Esophagus muscularis mucosa (tissue), 4 donors: ENCODE results near the gene DNM3. TPM values are rescaled to one million over a fixed set of nuclear protein-coding genes. Genes with fewer than 3 reads are reported as not detected.

Experiments used
- DNase-seq: peaks from one replicate; pipeline ENCODE4 v3.0.0-alpha.2; 2017; ENCODE audit errors: extremely low spot score
- H3K27ac ChIP-seq, 4 donors: fragments of 200-600 bp; sonication (generic); replicated peaks in 1 of 4; 1 replicate in 3 of 4; 2 replicates in 1 of 4; pipeline ENCODE4 v1.5.1; 2016 to 2019; ENCODE audit warnings: mild to moderate bottlenecking in 1 of 4
- H3K27me3 ChIP-seq, 4 donors: fragments of 200-600 bp; sonication (generic); one replicate each; pipeline versions ENCODE4 v1.5.1 to v1.6.0; 2016 to 2019
- H3K36me3 ChIP-seq, 4 donors: fragments of 200-600 bp; sonication (generic); one replicate each; pipeline ENCODE4 v1.5.1; 2016 to 2019
- H3K4me1 ChIP-seq, 4 donors: fragments of 200-600 bp; sonication (generic); one replicate each; pipeline ENCODE4 v1.5.1; 2016 to 2019
- H3K4me3 ChIP-seq, 4 donors: fragments of 200-600 bp; sonication (generic); 1 replicate in 2 of 4; 2 replicates in 2 of 4; pipeline ENCODE4 v1.5.1; 2016 to 2019; ENCODE audit warnings: mild to moderate bottlenecking in 4 of 4, moderate library complexity in 1 of 4
- H3K9me3 ChIP-seq, 4 donors: fragments of 200-600 bp; sonication (generic); 1 replicate in 3 of 4; 2 replicates in 1 of 4; pipeline ENCODE4 v1.5.1; 2016 to 2019
- CTCF ChIP-seq, 3 experiments: fragments of 200-600 bp in 2 of 3; fragments of 450-650 bp in 1 of 3; sonication (generic) in 2 of 3; IDR thresholded peaks; one replicate each; pipeline ENCODE4 v1.5.1; 2017 to 2019; ENCODE audit warnings: antibody characterized with exemption in 3 of 3, mild to moderate bottlenecking in 2 of 3, moderate library complexity in 1 of 3
- EP300 ChIP-seq: sonication (generic); formaldehyde crosslinking; IDR thresholded peaks from one replicate; pipeline ENCODE4 v1.6.1; 2017; ENCODE audit warnings: antibody characterized with exemption
- POLR2A ChIP-seq: fragments of 450-650 bp; IDR thresholded peaks from one replicate; pipeline ENCODE4 v1.6.1; 2017; ENCODE audit warnings: antibody characterized with exemption, moderate library complexity, mild to moderate bottlenecking, low read depth
- POLR2AphosphoS5 ChIP-seq, 2 donors: sonication (generic); formaldehyde crosslinking; IDR thresholded peaks; one replicate each; pipeline ENCODE4 v1.6.1; 2017; ENCODE audit warnings: antibody characterized with exemption in 2 of 2
- WGBS: methylation state at CpG from one replicate; pipeline ENCODE4 v1.1.5; 2018; 5-methylcytosine and 5-hydroxymethylcytosine counted together
- intact Hi-C: fragments of 100-400 bp; cut with DNase I; formaldehyde crosslinking; loops from one replicate; pipeline ENCODE4 v1.15.1; 2023
- total RNA-seq, 4 donors: library from RNA; depleted of rRNA; stranded (reverse); fragments of >200 nt; gene quantifications; one replicate each; pipeline versions ENCODE4 v1.1.0 to v1.2.1, GENCODE V29; 2016

DNM3 gene
- total RNA-seq, 4 donors from 2014 or later, result 3.3 to 6.4 (median 3.9) TPM

GRCh38 chr1:171995573-171995972, 154.3 kb downstream of the DNM3 start:
- no peaks in the 10 kb centered on the region for H3K9me3 ChIP-seq
- intact Hi-C loops, result no loop called here
- no peaks in the 10 kb centered on the region for H3K36me3 ChIP-seq
- TF ChIP-seq POLR2A (no peak), EP300 (no peak), POLR2AphosphoS5 (IDR thresholded peaks at IDR 0.05) (no peak), CTCF (IDR thresholded peaks at IDR 0.05) (no peak)
- no peak for DNase-seq
- WGBS, result 91% methylated on average over 3 of the region's 3 CpGs
- H3K27ac ChIP-seq, result no peak overlapping the region
- H3K4me3 ChIP-seq, result no peak overlapping the region
- H3K4me1 ChIP-seq, result no peaks in the 10 kb centered on the region
- H3K27me3 ChIP-seq, result no peaks in the 10 kb centered on the region

GRCh38 chr1:171997936-171998335, 156.6 kb downstream of the DNM3 start:
- no peaks in the 10 kb centered on the region for H3K9me3 ChIP-seq
- H3K4me1 ChIP-seq, result no peaks in the 10 kb centered on the region
- DNase-seq, result no peak
- 85% methylated on average over 1 of the region's 1 CpG for WGBS
- intact Hi-C loops, result no loop called here
- H3K27me3 ChIP-seq, result no peaks in the 10 kb centered on the region
- no peak overlapping the region for H3K4me3 ChIP-seq
- no peak for TF ChIP-seq POLR2AphosphoS5 (IDR thresholded peaks at IDR 0.05)
- TF ChIP-seq EP300, result no peak
- TF ChIP-seq CTCF (IDR thresholded peaks at IDR 0.05), result no peak
- TF ChIP-seq POLR2A, result no peak
- H3K27ac ChIP-seq, result no peak overlapping the region
- H3K36me3 ChIP-seq, result no peaks in the 10 kb centered on the region

GRCh38 chr1:171998711-171999110, 157.4 kb downstream of the DNM3 start:
- 93% methylated on average over 2 of the region's 2 CpGs for WGBS
- Histone ChIP-seq H3K27ac (no peak overlapping the region), H3K27me3 (no peaks in the 10 kb centered on the region), H3K9me3 (no peaks in the 10 kb centered on the region), H3K36me3 (no peaks in the 10 kb centered on the region), H3K4me3 (no peak overlapping the region), H3K4me1 (no peaks in the 10 kb centered on the region)
- DNase-seq, result no peak
- intact Hi-C loops, result no loop called here
- TF ChIP-seq POLR2A (no peak), CTCF (IDR thresholded peaks at IDR 0.05) (no peak), POLR2AphosphoS5 (IDR thresholded peaks at IDR 0.05) (no peak), EP300 (no peak)

GRCh38 chr1:171999756-172000155, 158.5 kb downstream of the DNM3 start:
- no peak for DNase-seq
- Histone ChIP-seq H3K27ac (no peak overlapping the region), H3K27me3 (no peaks in the 10 kb centered on the region), H3K4me1 (peaks cover 0 to under 1% (median 0%) of the 10 kb centered on the region in 4 donors), H3K4me3 (no peak overlapping the region), H3K36me3 (no peaks in the 10 kb centered on the region), H3K9me3 (no peaks in the 10 kb centered on the region)
- TF ChIP-seq POLR2A (no peak), EP300 (no peak), POLR2AphosphoS5 (IDR thresholded peaks at IDR 0.05) (no peak)
- intact Hi-C loops, result loop anchor here (5.0 kb wide), 3 partner anchors 403 to 443 kb away; partner anchors contain the start of gene PIGC
- WGBS, result 91% methylated on average over 2 of the region's 2 CpGs

- H3K4me1 ChIP-seq, result peaks cover 0 to 2% (median 0%) of the 10 kb centered on the region in 4 donors
- intact Hi-C loops, result loop anchor here (5.0 kb wide), 3 partner anchors 401 to 441 kb away; partner anchors contain the start of gene PIGC
These were observed 160.0 kb downstream of the DNM3 start for GRCh38 chr1:172001288-172001687.

More at GRCh38 chr1:172001288-172001687, 160.0 kb downstream of the DNM3 start:
- TF ChIP-seq EP300, result no peak
- no peak for TF ChIP-seq POLR2A
- no peak for TF ChIP-seq CTCF (IDR thresholded peaks at IDR 0.05)
- TF ChIP-seq POLR2AphosphoS5 (IDR thresholded peaks at IDR 0.05), result no peak
- no peaks in the 10 kb centered on the region for H3K36me3 ChIP-seq
- DNase-seq, result no peak
- H3K27me3 ChIP-seq, result no peaks in the 10 kb centered on the region
- WGBS, result 71% methylated on average over 3 of the region's 3 CpGs
- H3K4me3 ChIP-seq, result no peak overlapping the region
- no peak overlapping the region for H3K27ac ChIP-seq
- H3K9me3 ChIP-seq, result no peaks in the 10 kb centered on the region
